Fibroblast of peridontal ligament (primary cell): ENCODE results near the gene ATP2B2.

ENCODE experiments used
- DNase-seq: peaks from one replicate; pipeline ENCODE4 v3.0.0-alpha.2; 2010; ENCODE audit errors: extremely low read depth

ATP2B2 gene

DNA sequence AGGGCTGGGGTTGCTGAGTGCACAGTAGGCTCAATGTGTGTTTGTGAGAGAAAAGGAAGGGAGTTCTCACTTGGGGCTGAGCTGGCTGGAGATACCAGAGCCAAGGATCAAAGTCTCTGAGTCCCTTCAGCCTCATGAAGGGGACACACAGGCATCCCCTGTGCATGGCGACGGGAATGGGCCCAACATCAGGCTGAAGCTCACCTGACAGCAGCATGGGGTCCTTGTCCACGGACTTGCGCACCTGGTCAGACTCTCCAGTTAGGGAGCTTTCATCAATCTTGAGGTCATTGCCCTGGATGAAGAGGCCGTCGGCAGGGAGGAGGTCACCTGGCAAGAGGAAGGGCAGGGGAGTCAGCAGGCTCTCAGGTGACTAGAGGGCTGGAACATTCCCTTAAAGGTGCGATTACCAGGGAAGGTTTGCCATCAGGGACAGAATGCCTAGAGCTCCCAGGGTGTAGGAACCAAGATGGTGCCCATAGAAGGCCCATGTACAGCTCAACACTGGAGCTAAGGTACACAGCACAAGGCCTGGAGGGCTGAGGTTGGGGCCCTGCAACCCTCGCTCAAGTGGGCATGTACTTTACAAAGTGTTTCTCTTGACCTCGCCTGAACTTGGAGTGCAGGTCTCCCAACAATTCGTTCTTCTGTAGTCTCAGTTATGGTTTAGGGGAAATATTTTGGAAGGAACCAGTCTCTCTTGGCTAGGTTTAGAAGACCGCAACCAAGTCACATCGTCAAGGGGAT lies 104.5 kb downstream of the ATP2B2 start:
- no peak for DNase-seq

DNA sequence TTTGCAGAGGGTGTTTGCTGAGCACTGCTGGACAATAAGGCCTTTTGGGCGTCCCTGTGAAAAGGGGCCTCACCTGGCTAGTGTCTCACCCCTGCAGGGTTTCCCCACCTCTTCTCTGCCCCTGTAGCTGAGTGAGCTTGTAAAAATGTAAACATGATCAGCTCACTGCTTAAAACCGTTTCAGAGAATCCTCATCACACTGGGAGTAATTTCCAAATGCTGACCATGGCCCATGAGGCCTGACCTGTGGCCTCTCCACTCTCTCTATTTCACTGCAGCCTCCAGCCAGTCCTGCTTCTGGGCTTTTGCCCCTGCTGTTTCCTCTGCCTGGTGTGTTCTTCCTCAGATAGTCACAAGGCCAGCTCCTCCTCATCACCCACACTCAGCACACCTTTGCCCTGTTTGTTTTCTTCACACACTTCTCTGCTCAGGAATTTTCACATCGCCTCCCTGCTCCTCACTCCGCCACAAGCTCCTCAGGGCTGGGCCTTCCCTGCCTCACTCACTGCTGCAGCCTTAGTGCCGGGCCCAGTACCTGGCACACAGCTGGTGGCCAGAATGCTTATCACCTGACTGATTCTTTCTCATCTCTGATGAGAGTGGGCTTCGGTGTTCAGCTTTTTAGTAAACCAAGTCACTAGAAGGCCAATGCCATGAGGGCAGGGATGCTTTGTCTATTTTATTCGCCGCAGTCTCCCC lies 105.2 kb downstream of the ATP2B2 start:
- peak; percentile 29 for DNase-seq

DNA sequence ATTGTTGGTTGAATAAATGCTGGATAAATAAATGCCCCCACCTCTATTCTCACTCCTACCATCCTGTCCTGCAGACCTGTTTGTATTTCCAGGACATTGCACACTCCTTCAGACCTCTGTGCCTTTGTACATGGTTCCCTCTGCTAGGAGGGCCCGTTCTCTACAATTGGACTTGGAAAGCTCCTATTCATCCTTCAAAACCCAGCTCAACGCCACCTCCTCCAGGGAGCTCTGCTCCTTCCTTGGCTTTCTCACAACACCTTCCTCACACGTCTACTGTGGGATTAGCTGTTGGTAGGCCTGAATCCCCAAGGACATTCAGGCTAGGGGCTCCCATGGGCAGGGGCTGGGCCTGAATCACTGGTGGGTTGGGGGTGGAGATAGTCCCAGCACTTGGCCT lies 105.8 kb downstream of the ATP2B2 start:
- DNase-seq: no peak

DNA sequence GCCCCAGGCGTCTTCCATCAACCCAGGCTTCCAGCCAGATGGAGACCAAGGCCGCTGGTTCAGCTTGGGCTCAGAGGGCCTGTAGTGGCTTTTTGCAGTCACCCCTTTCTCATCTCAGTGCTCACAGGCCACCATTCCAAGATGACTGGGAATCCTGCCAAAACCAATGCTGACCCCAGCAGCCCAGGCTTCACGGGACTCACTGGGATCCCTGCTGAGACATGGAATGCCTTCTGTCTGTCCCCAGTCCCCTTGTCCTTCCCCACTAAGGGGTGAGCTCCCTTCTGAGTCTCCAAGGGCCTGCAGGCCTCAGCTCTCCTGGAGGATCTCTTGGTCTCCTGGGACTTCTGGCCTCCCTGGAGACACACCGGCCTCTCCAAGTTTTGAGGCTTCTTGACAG lies 107.0 kb downstream of the ATP2B2 start:
- no peak for DNase-seq

DNA sequence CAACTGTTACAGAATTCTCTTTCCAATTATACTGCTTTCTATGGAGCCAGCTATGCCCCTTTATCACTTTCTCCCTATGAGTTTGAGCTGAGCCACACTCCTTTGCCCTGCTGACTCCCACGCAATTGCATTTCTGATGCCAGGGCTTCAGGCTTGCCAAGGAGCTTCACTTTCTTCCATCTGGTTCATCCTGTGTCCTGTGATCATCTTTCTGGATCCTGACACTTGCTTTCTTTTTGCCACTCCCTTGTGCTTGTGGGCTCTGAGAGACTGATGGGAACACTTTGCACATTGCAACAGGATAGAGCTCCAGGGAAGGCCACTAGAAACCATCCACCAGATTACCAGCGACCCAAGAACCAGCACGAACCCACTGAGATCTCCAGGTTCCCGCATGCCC lies 107.5 kb downstream of the ATP2B2 start:
- no peak for DNase-seq

DNA sequence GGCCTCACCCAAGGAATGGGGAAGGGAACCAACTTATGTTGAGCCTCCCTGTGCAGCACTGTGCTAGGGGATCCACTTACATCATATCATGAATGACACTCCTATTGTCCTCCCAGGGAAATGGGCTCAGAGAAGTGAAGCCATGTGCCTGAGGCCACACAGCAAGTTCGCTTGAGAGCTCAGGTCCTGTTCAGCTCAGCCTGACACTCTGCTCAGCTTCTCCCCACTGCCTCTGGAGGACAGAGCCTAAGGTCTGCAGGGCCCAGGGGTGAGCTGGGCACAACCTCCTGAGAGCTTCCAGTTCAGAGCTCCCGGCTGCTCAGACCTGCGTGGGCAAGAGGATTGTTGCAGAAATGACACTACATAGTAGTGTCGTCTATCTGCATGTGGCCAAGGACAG lies 108.5 kb downstream of the ATP2B2 start:
- DNase-seq: no peak

DNA sequence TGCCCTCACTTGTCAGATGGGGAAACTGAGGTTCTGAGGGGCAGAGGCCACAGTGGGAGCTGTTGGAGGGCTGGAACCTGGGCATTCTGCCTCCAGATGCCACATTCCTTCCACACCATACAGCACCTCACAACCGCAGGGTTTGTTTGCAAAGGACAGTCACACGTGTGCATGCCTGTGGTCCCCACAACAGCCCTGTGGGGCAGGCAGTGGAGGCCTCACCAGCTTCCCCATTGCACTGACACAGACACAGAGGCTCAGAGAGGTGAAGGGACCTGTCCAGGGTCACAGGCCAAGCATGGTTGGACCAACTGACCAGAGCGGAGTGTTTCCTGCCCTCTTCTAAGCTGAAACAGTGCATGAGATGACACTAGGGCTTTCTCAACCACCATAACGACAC lies 109.3 kb downstream of the ATP2B2 start:
- DNase-seq: no peak

DNA sequence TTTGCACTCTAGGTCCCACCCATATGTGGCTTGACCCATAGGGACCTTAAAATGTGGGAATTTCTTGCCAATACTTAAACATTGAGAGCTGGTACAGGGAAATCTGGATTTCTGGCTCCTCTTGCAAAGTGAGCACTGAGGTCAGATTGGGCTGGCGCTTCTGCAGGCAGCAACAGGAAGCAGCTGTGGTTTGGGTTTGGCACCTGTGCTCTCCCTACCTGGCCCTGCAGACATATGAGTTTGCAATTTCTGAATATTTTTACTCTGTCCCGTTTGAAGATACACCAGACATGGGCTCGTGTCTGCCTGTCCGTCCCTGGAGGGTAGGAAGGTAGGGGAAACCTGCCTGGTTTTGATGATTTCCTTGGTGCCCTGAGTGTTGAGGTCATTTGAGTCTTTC lies 109.7 kb downstream of the ATP2B2 start:
- no peak for DNase-seq

DNA sequence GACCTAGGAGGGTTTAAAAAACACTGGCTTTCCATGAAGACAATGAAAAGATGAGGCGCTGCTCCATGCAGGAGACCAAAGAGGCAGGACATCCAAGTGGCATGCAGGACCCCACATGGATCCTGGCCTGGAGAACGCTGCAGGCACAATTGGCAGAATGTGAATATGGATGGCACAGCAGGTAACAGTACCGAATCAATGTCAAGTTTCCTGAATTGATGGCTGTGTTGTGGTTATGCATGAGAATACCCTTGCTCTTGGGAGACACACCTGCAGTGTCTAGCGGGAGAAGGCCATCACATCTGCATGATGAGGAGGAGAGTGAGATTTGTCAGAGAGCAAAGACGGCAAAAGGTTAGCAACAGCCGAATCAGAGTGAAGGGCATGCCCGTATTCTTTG lies 110.2 kb downstream of the ATP2B2 start:
- DNase-seq: no peak

DNA sequence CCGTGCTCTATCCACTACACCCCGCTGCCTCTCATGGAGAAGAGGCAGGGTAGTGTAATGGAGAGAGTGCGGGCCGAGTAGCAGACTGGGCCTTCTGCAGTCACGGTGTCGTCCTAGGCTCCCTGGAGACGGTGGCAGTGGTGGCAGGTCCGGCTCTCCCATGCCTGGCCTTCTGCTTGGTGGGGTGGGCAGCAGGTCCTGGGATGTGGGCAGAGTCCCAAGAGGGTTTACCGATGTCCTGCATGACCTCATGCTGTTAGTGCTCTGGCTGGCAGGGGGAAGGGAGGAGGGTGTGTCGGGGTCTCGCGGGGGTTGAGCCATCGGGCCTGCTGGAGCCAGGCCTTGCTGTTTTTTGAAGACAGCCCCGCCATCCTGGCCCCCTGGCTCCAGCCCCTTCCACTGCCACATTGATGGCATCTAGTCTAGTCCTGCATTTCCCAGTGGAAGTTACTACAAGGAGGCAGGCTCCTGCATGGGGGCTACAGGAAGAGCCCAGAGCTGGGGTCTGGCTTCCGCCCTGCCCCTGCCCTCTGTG lies 110.8 kb downstream of the ATP2B2 start:
- DNase-seq: no peak

DNA sequence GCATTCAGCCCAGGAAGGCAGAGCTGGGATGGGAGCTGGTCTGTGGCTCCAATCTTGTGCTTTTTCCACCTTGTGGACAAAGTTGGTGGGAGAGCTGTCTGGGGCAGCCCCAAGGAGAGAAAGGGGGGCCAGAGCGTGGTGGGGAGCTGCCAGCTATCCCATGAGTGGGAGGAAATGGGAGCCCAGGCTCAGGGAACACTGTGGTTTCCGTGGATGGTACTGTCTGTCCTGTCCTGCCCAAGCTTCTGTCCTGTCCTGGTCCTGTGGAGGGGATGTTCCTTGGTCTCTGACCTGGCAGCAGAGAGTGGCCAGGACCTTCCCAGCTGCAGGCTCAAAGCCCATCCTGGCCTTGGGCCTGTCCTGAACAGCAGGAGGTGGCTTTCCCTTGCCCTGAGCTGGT lies 111.9 kb downstream of the ATP2B2 start:
- DNase-seq: no peak

DNA sequence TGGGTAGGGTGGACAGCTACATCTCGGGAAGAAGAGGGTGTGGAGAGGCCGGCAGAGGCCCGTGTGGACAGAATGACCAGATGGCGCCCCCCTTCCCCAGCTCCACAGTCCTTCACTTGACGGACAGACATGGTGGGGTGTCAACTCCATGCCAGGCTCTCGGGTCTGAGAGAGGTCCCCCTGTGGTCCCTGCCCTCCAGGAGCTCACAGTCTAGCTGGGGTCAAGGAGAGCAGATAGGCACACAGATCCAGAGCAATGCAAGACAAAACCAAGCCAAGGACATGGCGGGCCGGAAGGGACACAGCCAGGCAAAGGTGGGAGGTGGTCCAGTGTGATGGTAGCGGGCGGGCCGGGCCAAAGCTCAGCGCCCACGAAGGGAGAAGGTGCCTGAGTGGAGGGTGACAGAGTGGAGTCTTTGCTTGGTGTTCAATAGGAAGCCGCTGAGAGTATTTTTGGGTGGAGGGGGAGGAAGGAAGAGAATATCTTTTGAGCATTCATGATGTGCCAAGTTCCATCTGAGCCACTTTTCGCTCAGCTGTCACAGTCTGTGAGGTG lies 112.4 kb downstream of the ATP2B2 start:
- no peak for DNase-seq

DNA sequence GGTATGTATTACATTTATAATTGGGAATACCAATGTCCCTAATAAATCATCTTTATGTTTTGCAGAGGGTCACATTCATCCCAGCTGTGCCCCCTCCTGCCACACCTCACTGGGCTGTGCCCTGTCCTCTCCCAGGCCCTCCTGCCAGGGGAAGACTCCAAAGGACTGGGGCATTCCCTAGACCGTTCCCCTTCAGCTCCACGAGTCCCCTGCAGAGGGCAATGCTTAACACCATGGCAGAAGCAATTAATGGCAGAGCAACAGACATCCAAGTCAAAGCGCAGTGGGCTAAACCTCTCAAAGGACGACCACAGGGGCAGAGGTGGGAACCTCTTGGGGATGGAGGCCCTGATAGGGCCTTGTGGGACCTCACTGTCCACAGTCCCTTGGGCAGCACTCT lies 113.1 kb downstream of the ATP2B2 start:
- DNase-seq: no peak

DNA sequence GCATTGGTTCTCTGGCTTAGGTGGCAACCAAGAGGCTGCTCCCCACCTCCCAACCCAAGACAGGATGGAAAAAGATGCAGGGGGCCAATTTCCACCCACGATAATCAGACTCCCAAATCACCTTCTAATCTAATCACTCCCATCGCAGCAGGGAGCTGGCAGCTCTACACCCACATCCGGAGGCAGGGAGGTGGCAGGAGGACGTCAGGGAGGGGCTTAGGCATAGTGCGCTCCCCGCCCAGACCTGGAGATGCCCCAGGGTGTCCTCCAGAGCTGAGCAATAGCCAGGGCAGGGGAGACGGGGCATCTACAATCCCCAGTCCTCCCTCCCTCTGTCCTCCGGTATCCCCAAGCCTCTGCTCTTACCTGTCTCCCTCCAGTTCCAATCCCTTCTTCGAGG lies 114.0 kb downstream of the ATP2B2 start:
- DNase-seq: no peak

DNA sequence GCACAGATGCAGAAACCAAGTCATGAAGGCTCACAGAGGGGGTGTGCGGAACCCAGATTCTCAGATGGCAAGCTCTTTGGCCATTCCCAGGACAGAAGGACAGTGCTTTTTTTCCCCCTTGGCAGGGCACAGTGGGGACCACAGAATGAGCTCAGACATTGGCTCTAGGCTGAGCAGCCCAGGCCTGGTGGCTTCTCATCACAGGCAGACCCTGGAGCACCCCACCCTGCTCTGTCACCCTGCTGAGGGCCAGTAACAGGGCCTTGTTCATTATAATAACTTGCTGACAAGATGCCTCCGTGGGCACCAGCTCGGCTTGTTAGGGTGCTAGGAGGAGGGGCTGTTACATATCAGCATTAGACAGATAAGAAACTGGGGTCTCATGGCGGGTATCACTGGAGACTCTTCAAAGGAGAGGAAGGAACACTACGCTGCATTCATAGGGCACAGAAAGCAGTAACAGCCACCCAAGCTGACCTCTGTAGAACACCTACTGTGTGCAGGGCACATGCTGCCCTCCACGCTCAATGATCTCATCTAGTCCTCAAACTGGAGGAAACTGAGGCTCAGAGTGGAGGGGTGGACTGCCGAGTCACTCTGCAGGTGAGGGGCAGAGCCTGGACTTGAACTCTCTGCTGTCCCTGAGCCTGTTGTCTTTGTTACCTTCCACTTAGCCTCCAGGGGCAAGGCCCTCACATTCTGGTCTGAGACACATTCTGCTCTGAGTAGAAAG lies 114.6 kb downstream of the ATP2B2 start:
- no peak for DNase-seq

DNA sequence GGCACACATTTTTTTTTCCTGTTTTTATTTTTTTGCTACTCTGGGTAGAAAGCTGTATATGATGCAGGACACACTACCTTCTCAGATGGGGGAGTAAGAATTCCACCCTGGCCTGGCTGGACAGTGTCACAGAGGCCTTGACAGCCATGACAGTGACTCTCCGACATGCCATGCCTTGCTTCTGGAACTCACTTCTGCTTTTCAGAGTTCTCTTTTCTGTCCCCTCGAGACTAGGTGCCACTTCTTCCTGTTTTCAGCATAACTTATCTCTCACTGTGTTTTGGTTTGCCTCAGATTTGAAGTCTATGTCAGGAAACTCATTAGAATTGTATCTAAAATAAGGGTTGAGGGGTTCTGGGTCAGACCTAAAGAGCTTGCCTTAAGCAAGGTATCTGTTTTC lies 115.4 kb downstream of the ATP2B2 start:
- DNase-seq: no peak

DNA sequence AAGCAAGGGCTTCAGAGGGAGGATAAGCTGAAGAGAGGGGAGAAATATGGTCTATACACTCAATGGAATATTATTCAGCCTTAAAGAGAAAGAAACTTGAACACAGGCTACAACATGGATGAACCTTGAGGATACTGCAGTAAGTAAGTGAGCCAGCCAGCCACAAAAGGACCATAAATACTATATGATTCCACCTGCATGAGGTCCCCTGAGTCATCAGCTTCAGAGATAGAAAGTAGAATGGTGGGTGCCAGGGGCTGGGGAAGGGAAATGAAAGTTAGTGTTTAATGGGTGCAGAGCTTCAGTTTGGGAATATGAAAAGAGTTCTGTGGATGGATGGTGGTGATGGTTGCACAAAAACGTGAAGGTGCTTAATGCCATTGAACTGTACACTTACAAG lies 116.0 kb downstream of the ATP2B2 start:
- DNase-seq: no peak

DNA sequence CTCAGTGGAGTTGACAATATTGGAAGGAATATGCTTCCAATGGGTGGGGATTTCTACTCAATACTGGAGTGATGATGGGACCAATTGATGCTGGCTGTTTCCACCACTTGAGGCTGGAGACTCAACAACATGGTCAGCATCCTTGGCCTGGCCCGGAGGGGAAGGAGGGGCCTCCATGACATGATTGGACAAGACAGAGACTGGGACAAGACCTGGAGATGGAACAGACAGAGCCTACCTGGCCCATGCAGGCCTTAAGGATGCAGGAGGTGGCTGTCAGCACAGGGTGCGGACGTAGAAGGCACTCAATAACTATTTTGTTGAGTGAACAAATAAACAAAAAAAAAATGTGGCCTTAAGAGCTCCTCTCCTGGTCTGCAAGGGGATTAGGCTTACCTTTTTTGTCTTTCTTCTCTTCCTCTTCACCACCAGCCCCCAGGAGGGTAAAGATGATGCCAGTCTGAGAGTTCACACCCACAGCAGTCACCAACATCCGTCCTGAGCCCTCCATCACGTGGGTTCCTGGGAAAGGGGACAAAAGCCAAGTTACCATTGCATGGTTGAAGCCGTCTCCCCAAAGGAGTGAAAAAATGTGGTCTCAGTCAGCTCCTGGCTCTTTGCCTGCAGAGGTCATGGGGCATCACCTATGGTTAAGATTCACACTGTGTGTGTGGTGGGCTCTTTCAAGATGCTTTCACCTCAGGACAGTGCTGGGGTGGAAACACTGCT lies 117.3 kb downstream of the ATP2B2 start:
- peak; percentile 26 for DNase-seq

DNA sequence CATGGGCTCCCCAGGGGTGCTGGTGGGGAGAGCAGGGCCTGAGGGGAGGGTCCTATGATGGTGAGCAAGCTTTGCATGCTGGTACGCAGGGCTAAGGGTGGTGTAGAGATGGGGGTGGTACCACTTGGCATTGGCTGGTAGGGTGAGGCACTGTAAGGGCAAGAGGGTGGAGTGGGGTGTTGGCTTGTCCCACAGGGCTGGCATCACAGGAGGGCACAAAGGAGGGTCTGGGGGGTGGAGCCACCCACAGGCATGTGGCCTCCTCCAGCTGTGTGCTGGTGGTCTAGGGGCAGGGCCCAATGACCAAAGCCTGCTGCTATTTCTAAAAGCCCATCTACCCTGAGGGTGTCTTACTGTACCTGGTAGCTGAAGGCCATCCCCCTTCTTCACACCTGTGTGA lies 119.3 kb downstream of the ATP2B2 start:
- DNase-seq: no peak

DNA sequence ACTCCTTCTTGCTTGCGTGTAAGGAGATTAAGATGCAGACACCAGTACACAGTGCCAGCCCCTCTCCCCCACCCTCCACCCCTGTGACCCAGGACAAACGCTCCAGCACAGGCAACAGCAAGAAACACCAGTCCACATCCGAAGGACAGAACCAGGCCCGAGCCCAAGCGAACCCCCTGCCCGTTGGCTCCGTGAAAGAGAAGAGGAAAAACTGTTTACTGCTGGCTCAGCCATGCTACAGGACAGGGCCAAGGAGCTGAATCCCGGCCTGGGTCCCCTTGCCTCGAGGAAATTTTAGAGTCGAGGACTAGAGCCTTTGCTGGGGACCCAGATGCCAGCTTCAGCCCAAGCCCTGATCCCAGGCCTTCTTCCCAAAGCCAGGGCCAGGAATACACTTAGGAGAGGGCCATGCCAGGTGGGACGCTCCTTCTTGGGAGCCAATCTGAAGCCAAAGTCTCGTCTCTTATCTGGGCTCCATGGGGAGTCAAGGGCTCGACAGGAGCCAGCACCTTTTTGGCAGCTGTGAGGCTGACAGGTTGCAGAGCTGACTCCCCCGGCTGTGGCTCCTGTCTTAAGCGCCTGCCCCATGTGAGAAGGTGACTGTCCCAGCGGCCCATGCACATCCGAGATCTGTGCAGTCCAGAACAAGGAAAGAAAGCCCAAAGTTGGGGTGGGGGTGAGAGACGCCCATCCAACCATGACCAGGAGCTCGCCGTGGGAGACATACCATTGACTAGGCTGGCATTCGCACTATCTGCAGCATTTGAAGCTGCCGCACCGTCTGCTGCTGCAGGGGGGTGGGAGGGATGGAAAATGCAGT lies 120.6 kb downstream of the ATP2B2 start:
- no peak for DNase-seq

DNA sequence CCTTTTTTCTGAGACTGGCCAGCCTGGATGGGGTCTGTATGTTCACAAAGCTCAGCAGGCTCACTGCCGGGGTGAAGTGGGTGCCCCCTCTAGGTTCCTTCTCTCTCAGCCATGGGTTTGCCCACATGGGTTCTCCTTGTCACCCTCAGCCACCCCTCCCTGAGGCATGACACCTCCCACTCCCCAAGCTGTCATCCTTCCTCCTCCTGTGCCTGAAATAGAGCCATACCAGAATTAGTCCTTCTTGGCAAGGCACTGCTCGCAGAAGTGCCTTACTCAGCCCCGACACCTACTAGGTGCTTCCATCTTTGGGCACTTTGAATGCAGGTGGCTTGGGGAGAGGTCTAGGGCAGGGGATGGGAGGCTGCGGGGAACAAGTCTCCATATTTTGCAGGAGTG lies 121.5 kb downstream of the ATP2B2 start:
- no peak for DNase-seq
